GM13976 (cell line): ENCODE measurements around the gene STK10.

Source experiments
- DNase-seq: peaks from one replicate; pipeline ENCODE4 v3.0.0; 2012; ENCODE audit warnings: low spot score
- in situ Hi-C: fragments of 300-500 bp; cut with MboI; formaldehyde crosslinking; loops from one replicate; pipeline ENCODE4 v1.12.0; 2022; ENCODE audit warnings: low sequenced_read_pairs, mixed read lengths, inconsistent platforms; ENCODE audit not compliant: unreplicated experiment
- TF ChIP-seq, protein P1 (sequence below): IDR thresholded peaks from 2 replicates; pipeline ENCODE4 v1.5.1; 2012; ENCODE audit warnings: borderline replicate concordance, mild to moderate bottlenecking; ENCODE audit not compliant: insufficient read depth; ENCODE audit errors: extremely low read depth, missing control alignments, control extremely low read depth

The STK10 gene

DNA sequence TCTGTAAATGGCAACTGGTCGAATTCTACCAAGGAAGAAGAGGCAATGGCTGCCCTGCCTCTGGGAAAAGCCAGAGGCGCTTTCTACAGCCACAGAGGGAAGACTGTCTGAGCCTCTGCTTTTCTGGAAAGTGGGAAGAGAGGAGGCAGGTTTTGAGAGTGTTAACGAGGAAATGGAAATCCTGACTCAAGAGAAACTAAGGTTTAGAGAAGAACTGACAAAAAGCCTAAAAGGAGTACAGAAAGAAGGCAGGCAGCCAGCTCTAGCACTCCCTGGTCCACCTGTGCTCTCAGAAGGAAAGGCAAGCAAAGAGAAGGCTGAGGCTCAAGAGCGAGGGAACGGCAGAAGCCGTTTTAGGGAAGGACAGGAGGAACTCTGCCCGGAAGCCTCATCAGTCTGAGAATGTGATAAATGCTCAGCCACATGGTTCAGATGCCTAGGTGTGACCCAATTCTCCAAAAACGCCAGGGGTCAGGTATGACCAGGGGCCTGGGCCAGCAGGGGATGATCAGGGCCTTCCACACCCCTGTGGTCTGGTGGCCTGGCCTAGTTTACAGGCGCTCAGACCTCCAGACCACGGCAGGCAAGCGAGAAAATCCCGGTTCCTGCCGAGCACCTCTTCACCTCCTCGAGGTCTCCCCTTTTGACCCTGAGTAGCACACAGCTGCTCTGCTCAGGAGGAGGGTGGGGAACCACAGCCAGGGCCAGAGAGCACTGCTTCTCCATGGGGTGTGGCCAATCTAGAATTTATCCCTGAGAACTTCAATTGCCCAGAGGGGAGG lies 101.6 kb downstream of the STK10 start:
- in situ Hi-C loops = no loop called here
- no peak for DNase-seq
- TF ChIP-seq, protein P1, sequence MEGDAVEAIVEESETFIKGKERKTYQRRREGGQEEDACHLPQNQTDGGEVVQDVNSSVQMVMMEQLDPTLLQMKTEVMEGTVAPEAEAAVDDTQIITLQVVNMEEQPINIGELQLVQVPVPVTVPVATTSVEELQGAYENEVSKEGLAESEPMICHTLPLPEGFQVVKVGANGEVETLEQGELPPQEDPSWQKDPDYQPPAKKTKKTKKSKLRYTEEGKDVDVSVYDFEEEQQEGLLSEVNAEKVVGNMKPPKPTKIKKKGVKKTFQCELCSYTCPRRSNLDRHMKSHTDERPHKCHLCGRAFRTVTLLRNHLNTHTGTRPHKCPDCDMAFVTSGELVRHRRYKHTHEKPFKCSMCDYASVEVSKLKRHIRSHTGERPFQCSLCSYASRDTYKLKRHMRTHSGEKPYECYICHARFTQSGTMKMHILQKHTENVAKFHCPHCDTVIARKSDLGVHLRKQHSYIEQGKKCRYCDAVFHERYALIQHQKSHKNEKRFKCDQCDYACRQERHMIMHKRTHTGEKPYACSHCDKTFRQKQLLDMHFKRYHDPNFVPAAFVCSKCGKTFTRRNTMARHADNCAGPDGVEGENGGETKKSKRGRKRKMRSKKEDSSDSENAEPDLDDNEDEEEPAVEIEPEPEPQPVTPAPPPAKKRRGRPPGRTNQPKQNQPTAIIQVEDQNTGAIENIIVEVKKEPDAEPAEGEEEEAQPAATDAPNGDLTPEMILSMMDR = no peak

DNA sequence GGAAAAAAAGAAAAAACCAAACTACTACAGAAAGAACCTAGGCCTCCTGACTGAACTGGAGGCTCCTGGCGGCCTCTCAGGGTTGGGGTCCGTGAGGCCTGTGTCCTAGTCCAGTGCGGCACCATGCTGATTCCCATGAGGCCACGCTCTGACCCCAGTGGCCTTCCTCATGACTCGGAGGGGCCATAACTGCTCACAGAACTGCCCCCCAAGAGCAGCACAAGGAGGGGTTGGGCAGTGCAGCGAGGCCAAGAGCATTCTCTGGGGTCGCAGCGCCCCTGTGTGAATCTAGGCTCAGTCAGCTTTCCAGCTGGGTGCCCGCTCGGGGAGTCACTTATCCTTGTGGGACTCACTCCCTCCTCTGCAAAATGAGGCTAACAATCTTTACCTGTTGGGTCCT lies 102.3 kb downstream of the STK10 start:
- in situ Hi-C loops = no loop called here
- no peak for DNase-seq
- TF ChIP-seq, protein P1 = no peak

DNA sequence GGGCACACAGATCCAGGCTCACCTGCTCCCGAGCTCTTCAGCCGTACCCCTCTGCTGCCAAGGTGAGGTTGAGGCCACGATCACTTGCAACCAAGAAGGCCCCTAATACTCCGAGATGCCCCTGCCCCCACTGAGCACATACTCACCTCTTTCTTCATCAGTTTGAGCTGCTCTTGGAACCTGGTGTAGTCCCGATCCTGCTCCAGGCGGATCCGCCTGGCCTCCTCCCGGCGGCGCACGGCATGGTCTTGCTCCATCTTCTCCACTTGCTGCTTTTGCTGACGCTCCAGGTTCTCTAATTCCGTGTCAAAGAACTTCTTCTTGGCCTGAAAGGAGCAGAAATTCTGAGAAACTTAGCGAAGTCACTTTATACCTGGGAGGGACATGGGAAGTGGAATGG lies 105.8 kb downstream of the STK10 start:
- TF ChIP-seq, protein P1 = no peak
- no peak for DNase-seq
- in situ Hi-C loops = no loop called here

DNA sequence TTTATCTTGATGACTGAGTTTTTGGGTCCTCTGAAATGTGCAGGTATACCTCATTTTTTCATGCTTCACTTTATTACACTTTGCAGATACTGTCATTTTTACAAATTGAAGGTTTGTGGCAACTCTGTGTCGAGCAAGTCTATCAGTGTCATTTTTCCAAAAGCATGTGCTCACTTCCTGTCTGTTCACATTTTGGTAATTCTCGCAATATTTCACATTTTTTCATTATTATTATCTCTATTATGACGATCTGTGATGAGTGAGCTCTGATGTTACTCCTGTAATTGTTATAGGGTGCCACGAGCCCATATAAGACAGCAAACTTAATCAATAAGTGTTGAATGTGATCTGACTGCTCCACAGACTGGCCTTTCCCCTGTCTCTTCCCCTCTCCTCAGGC lies 108.1 kb downstream of the STK10 start:
- TF ChIP-seq, protein P1 = no peak
- no peak for DNase-seq
- in situ Hi-C loops = no loop called here

DNA sequence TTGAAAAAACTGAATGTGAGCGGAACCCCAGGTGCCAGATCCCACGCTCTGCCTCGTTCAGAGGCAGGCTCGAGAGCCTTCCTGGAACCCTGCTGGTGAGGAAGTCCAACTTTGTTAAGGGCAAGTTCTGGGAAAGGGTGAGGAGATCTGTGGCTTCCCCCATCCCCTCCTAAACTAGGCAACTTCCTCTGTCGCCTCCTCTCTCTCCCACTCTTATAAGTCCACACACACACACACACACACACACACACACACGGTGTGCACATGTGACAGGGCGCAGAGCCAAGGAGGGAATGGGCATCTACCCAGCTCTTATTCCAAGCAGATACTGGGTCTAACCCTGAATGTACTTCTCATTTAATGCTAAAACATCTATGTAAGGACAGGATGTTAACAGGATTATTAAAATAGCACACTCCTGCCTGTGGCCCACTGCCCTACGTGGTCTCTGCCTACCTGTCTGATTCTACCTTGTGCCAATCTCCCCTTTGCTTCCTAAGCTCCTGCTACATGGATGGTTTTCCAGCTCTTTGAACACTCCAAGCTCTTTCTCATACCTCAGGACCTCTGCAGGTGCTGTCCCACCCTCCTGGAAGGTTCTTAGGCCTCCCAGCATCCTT lies 109.2 kb downstream of the STK10 start:
- TF ChIP-seq, protein P1 = no peak
- in situ Hi-C loops = no loop called here
- DNase-seq = no peak

DNA sequence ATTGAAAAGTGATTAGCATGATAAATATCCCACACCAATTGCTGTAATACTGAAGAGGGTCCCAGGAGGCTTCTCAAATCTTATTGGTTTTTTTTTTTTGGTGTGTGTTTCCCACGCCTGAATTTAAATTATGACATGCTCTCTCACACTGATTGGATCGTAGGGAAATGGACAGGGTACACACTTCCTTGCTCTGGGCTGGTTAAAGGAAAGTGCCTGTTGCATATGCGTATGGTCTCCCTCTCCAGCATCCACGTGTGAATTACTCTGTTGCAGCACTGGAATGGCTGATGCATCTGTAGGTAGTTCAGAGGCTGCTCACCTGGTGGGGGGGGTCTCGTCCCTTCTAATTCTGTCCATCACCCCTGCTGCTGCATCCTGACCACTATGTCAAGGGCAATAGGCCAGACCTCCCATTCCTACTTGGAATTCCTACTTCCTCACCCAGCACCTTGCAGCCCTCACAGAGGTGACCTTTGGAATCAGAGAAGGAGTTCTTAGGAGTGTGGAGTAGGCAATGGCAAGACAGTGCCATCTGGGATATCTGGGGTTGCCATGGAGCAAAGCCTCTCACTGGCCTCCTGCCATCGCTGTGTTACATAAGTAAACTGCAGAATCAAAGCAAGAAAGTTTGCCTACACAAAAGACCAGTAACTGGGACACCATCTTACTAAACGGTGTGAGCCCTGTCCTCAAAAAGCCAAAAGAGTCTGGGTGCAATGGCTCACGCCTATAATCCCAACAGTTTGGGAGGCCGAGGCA lies 110.2 kb downstream of the STK10 start:
- TF ChIP-seq, protein P1 = no peak
- no peak for DNase-seq
- in situ Hi-C loops = no loop called here
